A172 (cell line): ENCODE data around the gene BRCA1. TPM values are rescaled to one million over a fixed set of nuclear protein-coding genes. Genes with fewer than 3 reads are reported as not detected.
"Not testable (repeated sequence)": the region's sequence is repeated elsewhere in the genome, so short reads cannot be mapped to it uniquely, and the experiment has no call there.

ENCODE experiments used
- DNase-seq: peaks from one replicate; pipeline ENCODE4 v3.0.0-alpha.2; 2015; ENCODE audit warnings: low spot score
- total RNA-seq: library from RNA; depleted of rRNA; stranded (reverse); fragments of >200 nt; shearing (Covaris generic); gene quantifications from 2 replicates; pipeline ENCODE4 v1.2.3, GENCODE V29; 2014

The BRCA1 gene
- total RNA-seq, 1 experiment from 2014 or later, result 46.0 TPM

DNA sequence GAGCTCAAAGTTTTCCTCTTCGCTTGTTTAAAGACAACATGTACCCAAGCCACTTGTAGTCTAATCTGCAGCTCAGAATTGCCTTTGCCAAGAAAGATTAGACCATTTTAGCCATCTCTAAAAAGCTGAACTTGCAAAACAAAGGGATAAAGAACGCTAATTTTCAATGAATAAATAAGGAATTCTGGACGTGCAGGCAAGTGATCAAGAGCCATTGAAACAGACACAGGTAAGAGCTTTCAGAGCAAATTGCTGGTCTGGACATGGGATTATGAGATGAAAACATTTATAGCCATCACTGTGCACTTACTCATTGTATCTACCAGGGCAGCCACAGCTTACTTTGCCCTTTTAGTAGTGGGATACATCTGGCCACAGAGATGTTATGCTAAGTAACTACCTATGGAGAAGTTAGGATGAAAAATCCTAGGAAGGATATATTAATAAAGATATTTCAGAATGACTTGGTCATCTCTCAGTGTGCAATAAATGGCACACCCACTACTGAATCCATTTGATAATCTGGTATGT lies 55.7 kb downstream of the BRCA1 start:
- DNase-seq, result no peak

DNA sequence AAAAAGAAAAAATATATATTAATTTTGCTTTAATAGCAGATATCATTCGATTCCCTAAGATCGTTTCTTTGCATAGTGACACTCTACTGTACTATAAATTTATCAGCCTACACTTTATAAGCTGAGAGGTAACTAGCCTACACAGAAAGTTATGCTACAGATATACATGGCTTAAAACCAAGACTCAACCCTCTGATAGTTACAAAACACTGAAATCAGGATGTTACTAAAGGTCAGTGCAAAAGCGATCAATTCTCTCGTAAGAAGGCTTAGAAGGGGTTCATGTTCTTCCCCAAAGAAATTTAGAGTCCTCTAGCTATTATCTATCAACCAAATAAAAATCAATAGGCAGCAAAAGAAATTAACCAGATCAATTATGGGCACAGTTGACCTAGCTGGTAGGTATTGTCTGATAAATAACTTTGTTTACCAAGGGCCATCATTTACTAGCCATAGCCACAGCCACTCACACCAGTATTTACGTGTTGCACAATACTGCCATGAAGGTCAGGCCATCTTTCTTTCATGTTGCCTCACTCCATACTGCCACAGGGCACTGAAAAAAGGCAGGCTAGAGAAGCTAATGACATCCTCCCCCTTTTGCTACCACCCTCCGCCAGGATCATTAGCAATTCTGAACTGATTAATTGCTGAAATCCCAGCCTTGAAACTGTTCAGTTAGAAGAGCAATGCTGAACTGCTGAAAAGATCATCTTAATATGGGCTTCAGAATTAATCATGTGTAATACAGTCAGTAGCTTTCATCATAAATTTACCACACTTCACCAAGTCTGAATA lies 56.4 kb downstream of the BRCA1 start:
- DNase-seq, result no peak

DNA sequence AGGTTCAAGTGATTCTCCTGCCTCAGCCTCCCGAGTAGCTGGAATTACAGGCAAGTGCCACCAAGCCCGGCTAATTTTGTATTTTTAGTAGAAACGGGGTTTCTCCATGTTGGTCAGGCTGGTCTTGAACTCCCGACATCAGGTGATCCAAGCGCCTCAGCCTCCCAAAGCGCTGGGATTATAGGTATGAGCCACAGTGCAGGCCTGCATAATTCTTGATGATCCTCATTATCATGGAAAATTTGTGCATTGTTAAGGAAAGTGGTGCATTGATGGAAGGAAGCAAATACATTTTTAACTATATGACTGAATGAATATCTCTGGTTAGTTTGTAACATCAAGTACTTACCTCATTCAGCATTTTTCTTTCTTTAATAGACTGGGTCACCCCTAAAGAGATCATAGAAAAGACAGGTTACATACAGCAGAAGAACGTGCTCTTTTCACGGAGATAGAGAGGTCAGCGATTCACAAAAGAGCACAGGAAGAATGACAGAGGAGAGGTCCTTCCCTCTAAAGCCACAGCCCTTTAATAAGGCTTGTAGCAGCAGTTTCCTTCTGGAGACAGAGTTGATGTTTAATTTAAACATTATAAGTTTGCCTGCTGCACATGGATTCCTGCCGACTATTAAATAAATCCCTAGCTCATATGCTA lies 62.1 kb downstream of the BRCA1 start:
- no peak for DNase-seq

DNA sequence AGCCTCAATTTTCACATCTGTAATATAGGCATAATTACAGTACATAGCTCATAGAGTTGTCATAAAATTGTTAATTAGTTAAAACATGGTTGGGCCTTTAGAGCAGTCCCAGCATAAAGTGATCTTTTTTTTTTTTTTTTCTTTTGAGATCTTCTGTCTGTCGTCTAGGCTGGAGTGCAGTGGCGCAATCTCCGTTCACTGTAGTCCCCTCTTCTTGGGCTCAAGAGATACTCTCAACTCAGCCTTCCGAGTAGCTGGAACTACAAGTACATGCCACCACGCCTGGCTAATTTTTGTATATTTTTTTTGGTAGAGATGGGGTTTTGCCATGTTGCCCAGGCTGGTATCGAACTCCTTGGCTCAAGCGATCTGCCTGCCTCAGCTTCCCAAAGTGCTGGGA lies 69.1 kb downstream of the BRCA1 start:
- no peak for DNase-seq

DNA sequence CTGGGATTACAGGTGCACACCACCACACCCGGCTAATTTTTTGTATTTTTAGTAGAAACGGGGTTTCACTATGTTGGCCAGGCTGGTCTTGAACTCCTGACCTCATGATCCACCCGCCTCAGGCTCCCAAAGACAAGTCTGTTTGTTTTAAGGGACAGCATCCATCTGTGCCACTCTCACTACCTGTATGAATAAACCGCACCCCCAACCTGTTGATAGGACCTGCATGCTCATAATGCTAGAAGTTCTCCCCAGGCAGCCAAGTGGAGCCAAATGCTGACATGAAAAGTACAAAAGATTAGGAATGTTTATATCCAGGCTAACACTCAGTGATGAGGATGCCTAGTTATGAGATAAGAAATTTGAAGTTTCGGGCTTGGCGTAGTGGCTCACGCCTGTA lies 72.2 kb downstream of the BRCA1 start:
- not testable (repeated sequence) for DNase-seq

DNA sequence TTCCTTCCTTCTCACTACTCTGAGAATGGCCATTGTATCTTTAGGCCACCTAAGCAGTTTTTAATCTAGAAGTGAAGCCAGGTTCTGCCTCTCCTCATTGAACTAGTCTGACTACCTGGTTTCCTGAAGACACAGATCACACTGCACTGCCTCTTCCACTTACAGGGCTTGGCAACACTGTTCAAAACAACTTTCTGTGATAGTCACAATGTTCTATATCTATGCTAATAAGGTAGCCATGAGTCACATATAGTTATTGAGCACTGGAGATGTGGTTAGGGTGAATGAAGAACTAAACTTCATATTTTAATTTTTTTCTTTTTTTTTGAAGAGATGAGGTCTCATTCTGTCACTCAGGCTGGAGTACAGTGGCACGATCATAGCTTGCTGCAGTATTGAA lies 73.2 kb downstream of the BRCA1 start:
- no peak for DNase-seq

DNA sequence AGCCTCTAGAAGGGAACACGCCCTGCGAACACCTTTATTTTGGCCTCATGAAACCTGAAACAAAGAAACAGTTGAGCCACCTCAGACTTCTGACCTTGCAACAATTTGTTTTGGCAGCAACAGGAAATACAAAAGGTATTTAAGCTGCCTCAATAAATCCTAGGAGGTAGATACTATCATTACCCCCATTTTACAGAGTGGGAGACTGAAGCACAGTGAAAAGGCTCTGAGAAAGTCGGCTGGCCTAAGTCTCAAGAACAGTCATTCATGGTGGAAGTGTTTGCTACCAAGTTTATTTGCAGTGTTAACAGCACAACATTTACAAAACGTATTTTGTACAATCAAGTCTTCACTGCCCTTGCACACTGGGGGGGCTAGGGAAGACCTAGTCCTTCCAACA lies 81.1 kb downstream of the BRCA1 start:
- DNase-seq, result no peak

DNA sequence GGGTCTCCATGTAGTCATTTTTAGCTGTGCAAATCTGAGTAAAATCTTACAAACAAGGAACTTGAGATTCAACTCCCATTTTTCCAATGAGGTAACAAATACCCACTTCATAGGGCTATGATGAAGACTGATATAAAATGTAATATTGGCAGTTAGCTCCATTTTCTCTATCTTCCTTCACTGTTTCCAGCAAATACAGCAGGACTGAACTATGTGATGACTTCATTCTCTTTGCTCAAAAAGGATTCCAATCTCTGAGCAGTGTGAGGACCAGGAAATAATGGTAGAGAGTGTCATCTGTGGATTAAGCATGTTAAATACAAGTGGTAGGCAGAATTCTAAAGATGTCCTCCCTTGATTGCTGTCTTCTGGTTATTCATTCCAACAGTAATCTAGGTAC lies 81.9 kb downstream of the BRCA1 start:
- no peak for DNase-seq

DNA sequence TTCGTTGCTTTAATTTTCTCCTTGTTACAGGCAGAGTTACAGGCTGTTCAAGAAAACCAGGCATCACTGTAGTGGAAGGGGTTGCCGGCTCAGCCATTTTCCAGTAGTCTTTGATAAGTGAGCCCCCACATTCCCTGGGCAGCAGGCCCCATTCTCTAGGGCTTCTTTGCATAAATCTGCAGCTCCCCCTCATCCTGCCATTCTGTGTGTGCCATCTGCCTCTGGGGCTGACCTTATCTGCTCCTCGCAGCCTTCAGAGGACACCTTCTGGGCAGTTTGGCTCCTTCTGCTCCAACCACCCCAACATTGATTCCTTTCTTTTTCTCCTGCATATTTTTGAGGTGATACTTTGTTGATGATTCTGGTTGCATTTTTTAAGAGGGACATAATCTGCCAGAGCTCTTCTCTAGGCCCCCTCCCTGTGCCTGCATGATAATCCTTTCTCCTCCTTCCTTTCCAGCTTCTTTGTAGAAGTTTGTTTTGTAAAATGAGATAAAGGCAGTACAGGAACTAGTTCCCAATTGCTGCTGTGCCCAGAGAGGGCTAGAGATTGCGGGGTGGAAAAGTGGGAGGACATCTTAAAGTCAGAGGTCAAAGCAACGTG lies 83.0 kb downstream of the BRCA1 start:
- DNase-seq, result no peak

DNA sequence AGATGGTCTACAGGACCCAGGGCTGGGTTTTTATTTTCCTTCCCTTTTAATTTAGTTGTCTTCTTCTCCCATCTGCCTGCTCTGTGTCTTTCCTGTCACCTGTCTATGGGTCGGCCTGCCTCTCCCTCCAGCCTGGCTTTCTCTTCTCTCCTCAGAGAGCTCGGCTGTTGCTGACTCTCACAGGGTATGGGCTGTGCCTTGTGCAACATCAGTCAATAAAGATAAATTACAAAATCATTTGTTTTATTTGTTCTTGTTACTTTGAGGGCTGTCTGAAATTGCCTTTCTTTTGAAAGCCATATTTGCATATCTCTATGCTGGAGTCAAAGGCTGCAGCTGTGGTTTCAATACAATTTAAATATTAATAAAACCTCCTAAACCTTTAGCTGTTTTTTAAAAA lies 84.5 kb downstream of the BRCA1 start:
- DNase-seq, result no peak

DNA sequence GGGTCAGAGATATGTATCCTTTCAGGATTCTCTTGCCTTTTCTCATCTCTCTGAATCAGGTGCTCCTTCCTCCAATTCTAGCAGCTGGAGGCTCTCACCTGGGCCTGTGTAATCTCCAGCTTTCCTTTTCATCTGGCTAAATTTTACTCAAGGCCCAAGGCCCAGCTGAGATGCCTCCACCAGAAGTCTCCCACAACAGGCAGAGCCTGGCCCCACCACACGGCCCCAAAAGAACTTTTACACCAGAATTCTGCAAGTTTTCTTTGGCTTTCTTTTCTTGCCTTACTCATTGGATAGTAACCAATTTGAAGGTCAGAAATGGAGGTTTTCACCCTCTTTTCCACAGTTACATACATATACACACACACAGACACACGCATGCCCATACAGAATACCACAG lies 85.5 kb downstream of the BRCA1 start:
- DNase-seq, result no peak

DNA sequence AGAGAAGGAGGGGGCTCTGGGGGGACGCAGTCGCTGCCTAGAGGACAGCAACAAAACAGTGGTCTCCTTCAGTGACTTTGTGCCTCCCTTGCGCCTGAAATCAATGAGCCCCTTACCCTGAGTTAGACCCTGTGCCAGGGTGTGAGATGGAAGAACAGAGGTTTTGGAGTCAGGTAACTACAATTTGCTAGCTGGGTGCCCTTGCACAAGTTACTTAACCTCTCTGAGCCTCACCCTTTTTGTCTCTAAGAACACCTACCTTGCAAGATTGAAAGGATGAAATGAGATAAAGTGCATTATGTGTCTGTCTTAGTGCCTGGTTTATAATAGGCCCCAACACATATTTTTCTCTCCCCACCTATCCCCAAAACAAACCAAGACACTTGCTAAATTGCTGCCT lies 90.3 kb downstream of the BRCA1 start:
- DNase-seq, result no peak

DNA sequence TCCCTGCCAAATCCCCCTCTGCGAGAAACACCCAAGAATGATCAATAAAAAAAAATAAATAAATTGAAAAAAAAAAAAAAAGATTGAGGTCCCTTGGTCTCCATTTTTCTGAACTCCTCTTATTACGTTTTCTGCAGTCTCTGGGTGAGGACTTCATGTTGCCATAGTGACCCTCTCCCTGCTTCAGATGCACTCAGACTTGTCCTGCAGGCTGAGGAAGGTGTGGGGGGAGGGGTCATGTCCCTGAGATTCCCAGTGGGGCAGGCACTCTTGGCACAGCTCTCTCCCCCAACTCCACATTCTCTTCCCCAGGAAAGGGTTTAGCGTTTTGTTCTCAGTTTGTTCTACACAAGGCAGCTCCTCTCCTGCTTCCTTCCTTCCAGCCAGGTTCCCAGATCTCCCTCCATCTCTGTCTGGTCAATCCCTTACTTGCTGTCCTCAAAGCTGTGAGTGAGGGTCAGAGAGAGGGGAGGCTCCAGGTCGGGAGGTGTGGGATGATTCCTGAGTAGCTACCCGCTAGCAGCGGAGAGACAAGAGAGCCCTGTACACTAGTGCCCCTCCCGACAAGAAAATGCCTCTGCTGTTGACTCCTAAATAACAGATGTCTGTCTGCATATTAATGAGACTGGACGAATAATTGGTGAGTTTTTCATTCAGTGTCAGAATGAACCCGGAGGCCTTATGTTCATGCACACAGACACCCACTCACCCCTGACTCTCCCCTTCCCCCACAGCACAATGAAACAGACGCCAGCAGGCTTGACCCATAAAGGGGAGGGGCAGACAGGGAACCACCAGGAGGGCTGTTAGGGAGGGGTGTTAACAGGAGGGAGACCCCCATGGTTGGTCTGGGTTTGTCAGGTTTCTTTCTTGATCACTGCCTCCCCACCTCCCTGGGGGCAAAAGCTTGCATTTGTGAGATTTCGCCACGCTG lies 90.9 kb downstream of the BRCA1 start:
- DNase-seq, result no peak

DNA sequence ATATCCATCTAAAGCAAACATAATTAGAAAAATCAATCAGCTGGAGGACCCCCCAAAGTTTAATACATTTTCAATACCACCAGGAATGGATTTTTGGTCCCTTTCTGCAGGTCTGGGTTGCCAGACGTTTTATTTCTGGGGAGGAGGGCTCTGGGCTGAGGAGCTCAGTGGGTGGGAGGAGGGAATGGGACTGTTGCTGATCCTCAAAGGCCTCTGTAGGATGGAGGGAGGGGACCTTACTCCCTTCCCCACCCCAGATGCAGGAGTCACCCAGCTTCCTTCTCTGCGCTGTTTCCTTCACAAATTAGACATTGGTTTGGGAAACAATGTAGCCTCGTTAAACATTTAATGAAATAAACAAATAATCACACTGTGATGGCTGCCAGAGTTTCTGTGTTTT lies 93.5 kb downstream of the BRCA1 start:
- DNase-seq, result no peak

DNA sequence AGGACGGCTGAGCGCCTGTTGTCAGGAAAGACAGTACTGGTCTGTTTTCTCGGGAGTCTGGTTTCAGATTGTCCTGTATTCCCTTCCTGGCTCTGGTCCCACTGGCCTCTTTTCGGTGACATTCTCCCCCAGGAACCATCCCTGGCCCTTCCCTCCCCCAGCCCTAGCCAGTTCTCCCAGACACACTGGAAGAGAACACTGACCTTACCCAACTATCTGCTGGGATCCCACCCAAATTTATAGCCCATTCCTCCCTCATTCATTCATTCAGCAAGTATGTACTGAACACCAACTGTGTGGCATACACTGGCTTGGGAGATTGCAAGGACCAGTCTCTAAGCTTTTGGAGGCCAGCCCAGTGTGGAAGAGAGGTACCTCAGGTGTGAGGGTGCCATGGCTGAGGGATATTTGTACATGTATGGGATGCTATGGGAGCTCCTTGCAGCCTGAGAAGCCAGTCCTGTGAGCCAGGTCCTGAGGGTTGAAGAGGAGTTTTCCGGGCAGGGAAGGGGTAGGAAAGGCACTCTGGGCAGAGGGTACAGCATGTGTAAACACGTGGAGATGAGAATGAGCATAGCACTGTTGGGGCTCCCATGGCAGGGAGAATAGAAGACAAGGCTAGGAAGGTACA lies 94.9 kb downstream of the BRCA1 start:
- DNase-seq, result no peak

DNA sequence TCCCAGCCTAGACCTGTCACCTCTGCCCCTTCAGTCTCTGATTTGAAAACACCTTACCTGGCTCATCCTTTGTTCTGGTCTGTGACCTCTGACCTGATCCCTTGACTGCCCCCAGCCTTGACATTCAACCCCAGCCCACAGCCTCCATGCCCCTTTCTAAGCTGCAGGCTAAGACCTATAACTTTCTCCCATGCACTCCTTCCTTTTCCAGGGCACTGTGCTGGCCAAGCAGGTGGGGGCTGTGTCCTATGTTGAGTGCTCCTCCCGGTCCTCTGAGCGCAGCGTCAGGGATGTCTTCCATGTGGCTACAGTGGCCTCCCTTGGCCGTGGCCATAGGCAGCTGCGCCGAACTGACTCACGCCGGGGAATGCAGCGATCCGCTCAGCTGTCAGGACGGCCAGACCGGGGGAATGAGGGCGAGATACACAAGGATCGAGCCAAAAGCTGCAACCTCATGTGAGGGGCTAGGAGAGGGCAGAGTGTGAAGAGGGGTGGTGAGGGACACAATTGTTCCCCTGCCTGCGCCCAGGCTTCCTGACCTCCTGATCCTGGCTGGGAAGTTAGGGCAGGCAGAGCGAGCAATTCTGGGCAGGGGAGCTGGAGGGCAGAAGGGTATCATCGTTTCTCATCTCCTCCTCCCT lies 96.8 kb downstream of the BRCA1 start:
- no peak for DNase-seq

DNA sequence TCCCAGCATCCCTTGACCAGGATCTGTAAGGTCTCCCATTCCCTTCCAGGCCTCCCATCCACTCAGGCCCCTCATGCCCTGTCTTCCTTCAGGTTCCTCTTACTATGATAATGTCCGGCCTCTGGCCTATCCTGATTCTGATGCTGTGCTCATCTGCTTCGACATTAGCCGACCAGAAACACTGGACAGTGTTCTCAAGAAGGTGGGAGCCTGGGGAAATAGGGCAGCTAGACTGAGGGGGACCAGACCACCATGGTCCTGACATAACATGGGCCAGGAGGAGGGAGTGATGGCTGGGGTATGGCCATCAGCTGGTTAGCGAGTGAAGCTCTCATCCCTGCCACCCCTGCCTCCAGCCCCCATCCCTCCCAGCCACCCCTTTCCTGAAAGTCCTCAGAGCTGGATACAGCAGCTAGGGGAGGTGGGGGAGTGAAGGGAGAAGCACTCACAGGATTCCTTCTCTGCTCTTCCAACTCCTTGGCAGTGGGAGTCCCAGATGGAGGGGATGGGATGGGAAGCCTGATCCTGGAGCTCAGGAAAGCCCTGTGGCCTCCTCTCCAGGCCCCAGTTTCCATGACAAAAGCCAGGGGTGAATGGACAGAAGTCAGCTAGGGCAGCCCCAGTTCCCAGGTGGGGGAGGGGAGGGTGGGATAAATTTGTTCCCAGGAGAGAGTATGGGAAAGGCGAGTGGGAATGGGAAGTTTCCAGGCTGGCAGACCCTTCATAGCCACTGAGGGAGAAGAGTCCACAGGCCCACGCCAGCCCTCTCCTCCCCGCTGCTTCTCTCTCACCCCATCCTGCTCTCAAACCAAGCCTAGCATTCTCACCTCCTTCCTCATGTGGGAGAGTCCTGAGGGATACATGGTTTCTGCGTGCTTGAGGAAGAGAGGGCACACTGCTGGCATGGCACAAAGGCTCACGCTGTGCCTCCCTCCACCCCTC lies 97.8 kb downstream of the BRCA1 start:
- DNase-seq, result no peak

DNA sequence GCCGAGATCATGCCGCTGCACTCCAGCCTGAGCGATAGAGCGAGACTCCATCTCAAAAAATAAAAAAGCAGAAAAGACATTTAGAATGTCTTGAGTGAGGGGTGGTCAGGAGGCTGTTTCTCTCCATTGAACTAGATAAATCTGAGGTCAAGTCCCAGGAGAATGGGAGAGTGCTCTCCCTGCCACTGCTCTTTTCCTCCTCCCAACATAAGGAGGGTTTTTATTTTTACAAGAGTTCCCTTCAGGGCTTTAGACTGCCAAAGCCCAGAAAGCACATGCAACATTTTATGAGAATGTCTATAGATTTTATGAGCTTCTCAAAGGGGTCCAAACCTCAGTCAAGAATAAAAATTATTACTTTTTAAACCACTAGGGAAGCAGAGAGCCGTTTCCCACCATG lies 98.6 kb downstream of the BRCA1 start:
- no peak for DNase-seq

DNA sequence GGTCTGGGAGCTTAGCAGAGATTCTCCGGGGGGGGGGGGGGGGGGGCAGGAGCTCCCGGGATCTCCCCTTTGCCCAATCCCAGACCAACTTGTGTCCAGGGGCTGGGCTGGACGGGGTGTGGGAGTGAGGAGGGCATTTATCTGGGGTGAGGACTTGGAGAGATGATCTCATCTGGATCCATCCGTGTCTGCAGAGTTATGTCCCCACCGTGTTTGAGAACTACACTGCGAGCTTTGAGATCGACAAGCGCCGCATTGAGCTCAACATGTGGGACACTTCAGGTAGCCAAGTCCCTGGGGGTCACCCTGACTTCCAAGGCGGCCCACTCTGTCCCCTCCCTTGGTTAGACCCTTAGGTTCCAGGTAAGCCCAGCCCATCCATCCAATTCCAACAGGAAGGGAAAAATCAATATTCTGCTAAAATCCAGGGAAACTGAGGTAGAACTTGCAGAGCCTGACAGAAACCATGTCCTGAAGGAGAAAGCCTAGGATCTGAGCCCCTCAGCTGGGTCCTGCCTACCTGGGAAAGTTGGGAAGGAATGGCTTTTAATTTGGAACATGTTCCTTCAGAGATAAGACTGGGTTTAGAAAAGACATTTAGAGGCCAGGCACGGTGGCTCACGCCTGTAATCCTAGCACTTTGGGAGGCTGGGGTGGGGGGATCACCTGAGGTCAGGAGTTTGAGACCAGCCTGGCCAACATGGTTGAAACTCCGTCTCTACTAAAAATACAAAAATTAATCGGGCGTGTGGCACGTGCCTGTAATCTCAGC lies 99.2 kb downstream of the BRCA1 start:
- DNase-seq, result no peak
